ENCODE data around the gene MRPS26. TPM values are rescaled to one million over a fixed set of nuclear protein-coding genes. Genes with fewer than 3 reads are reported as not detected.

Gene MRPS26
- total and polyA plus RNA-seq, 10 of the 15 experiments (the other 5 are each of a cell fraction or from before 2014, with no cell fraction given), result 3.9 to 95.3 (median 46.5) TPM

- ChIA-PET POLR2A (no interaction called here), RAD21 (ENCODE audit: unreplicated experiment) (no interaction called here), CTCF (no interaction called here), SMC1A (ENCODE audit: uncharacterized antibody, unreplicated experiment) (interaction anchor here (0.6 kb wide), 1 partner anchor 790 kb away, joined by 3 read pairs; no protein-coding TSS in a partner anchor)
- H3K27ac ChIP-seq (ENCODE audit: control insufficient read depth, insufficient read depth), result no peak overlapping the region
- H2AFZ ChIP-seq (ENCODE audit: control insufficient read depth, low read depth, low read length), result no peak overlapping the region
- intact Hi-C loops (cut with micrococcal nuclease; ENCODE audit: unreplicated experiment), result loop anchor here (10.0 kb wide), 1 partner anchor 163 kb away; the partner anchor contains the start of genes DDRGK1 and ITPA
- ATAC-seq (no peak), DNase-seq (ENCODE audit: low read depth, low spot score) (no peak), FAIRE-seq (no peak)
- no peaks in the 10 kb centered on the region; the same call in 1 of the 2 replicates for H4K20me1 ChIP-seq (ENCODE audit: control insufficient read depth, insufficient read depth)
- peaks cover 8% of the 10 kb centered on the region for H3K79me2 ChIP-seq (ENCODE audit: control insufficient read depth, insufficient read depth, low read length)
- H3K4me1 ChIP-seq (ENCODE audit: control insufficient read depth, insufficient read depth, low read length), result no peaks in the 10 kb centered on the region; the same call in 1 of the 2 replicates
- 95% methylated on average over 10 of the region's 10 CpGs for WGBS (ENCODE audit: insufficient coverage, insufficient replicate concordance, low lambda C conversion rate, missing lambda C conversion rate)
- H3K9me3 ChIP-seq (replicated peaks; ENCODE audit: control insufficient read depth, insufficient read depth, low read length), result no peaks in the 10 kb centered on the region
- no peak overlapping the region for H3K4me3 ChIP-seq
- in situ Hi-C loops (cut with MboI), result no loop called here
- H3K36me3 ChIP-seq (ENCODE audit: control insufficient read depth in 2 of 2, insufficient read depth in 2 of 2, low read length in 1 of 2), result peaks cover 8 to 11% of the 10 kb centered on the region in 2 experiments; a peak in 3 of 4 replicates
- H3K4me2 ChIP-seq (ENCODE audit: control insufficient read depth, insufficient read depth), result no peak overlapping the region
- H3K9ac ChIP-seq (ENCODE audit: control insufficient read depth, insufficient read depth, low read length), result no peak overlapping the region
- BruUV-seq (replicated peaks), result no TSS peak
- no peak for TF ChIP-seq POLR2AphosphoS2 (IDR thresholded peaks at IDR 0.05; ENCODE audit: low read depth, low read length)
- 0 out of 2 replicates have a peak, but pooled peaks have one; percentile 10 for TF ChIP-seq POLR2A (IDR thresholded peaks at IDR 0.05; ENCODE audit: low read depth, low read length)
- no peaks in the 10 kb centered on the region for H3K27me3 ChIP-seq (replicated peaks in 1 of 2; ENCODE audit: control insufficient read depth in 2 of 2, insufficient read depth in 2 of 2, low read length in 1 of 2)
These were observed 3.9 kb upstream of the MRPS26 start for GRCh38 chr20:3041854-3042409.

- ATAC-seq, result no peak
- no peak for FAIRE-seq
- H3K4me2 ChIP-seq (ENCODE audit: control insufficient read depth, insufficient read depth), result no peak overlapping the region
- peaks cover 12% of the 10 kb centered on the region for H3K79me2 ChIP-seq (ENCODE audit: control insufficient read depth, insufficient read depth, low read length)
- no peaks in the 10 kb centered on the region; the same call in 1 of the 2 replicates for H4K20me1 ChIP-seq (ENCODE audit: control insufficient read depth, insufficient read depth)
- in situ Hi-C loops (cut with MboI) (no loop called here), intact Hi-C loops (cut with micrococcal nuclease; ENCODE audit: unreplicated experiment) (loop anchor here (10.0 kb wide), 1 partner anchor 162 kb away; the partner anchor contains the start of genes DDRGK1 and ITPA)
- no peak overlapping the region for H3K27ac ChIP-seq (ENCODE audit: control insufficient read depth, insufficient read depth)
- POLR2A ChIA-PET, result no interaction called here
- no peak overlapping the region for H3K4me3 ChIP-seq
- BruUV-seq (replicated peaks), result no TSS peak
- CTCF ChIA-PET, result no interaction called here
- no peak for DNase-seq (ENCODE audit: low read depth, low spot score)
- 90% methylated on average over 5 of the region's 5 CpGs for WGBS (ENCODE audit: insufficient coverage, insufficient replicate concordance, low lambda C conversion rate, missing lambda C conversion rate)
- SMC1A ChIA-PET (ENCODE audit: uncharacterized antibody, unreplicated experiment), result no interaction called here
- peaks cover 6 to 7% of the 10 kb centered on the region in 2 experiments; a peak in 3 of 4 replicates for H3K36me3 ChIP-seq (ENCODE audit: control insufficient read depth in 2 of 2, insufficient read depth in 2 of 2, low read length in 1 of 2)
- H2AFZ ChIP-seq (ENCODE audit: control insufficient read depth, low read depth, low read length), result no peak overlapping the region
- H3K27me3 ChIP-seq (replicated peaks in 1 of 2; ENCODE audit: control insufficient read depth in 2 of 2, insufficient read depth in 2 of 2, low read length in 1 of 2), result no peaks in the 10 kb centered on the region
- no peak overlapping the region for H3K9ac ChIP-seq (ENCODE audit: control insufficient read depth, insufficient read depth, low read length)
- no peaks in the 10 kb centered on the region; the same call in 1 of the 2 replicates for H3K4me1 ChIP-seq (ENCODE audit: control insufficient read depth, insufficient read depth, low read length)
- RAD21 ChIA-PET (ENCODE audit: unreplicated experiment), result no interaction called here
- no peaks in the 10 kb centered on the region for H3K9me3 ChIP-seq (replicated peaks; ENCODE audit: control insufficient read depth, insufficient read depth, low read length)
- TF ChIP-seq JUNB (IDR thresholded peaks at IDR 0.05), result no peak
- TF ChIP-seq SMAD1 (IDR thresholded peaks at IDR 0.05; ENCODE audit: low read depth, partially characterized antibody), result no peak
- TF ChIP-seq, protein P1, sequence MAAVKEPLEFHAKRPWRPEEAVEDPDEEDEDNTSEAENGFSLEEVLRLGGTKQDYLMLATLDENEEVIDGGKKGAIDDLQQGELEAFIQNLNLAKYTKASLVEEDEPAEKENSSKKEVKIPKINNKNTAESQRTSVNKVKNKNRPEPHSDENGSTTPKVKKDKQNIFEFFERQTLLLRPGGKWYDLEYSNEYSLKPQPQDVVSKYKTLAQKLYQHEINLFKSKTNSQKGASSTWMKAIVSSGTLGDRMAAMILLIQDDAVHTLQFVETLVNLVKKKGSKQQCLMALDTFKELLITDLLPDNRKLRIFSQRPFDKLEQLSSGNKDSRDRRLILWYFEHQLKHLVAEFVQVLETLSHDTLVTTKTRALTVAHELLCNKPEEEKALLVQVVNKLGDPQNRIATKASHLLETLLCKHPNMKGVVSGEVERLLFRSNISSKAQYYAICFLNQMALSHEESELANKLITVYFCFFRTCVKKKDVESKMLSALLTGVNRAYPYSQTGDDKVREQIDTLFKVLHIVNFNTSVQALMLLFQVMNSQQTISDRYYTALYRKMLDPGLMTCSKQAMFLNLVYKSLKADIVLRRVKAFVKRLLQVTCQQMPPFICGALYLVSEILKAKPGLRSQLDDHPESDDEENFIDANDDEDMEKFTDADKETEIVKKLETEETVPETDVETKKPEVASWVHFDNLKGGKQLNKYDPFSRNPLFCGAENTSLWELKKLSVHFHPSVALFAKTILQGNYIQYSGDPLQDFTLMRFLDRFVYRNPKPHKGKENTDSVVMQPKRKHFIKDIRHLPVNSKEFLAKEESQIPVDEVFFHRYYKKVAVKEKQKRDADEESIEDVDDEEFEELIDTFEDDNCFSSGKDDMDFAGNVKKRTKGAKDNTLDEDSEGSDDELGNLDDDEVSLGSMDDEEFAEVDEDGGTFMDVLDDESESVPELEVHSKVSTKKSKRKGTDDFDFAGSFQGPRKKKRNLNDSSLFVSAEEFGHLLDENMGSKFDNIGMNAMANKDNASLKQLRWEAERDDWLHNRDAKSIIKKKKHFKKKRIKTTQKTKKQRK (IDR thresholded peaks at IDR 0.05; ENCODE audit: low read depth, low read length), result no peak
- no peak for TF ChIP-seq FOXM1 (IDR thresholded peaks at IDR 0.05; ENCODE audit: low read depth, low read length)
- no peak for TF ChIP-seq NFYA (IDR thresholded peaks at IDR 0.05; ENCODE audit: borderline replicate concordance, low read depth, low read length)
- no peak for TF ChIP-seq NFXL1 (IDR thresholded peaks at IDR 0.05; ENCODE audit: borderline replicate concordance)
- TF ChIP-seq ETV6 (conservative IDR thresholded peaks at IDR 0.05 in 1 of 2, IDR thresholded peaks at IDR 0.05 in 1 of 2; ENCODE audit: borderline replicate concordance in 1 of 2, low read depth in 1 of 2), result no peak
- no peak for TF ChIP-seq RAD21 (IDR thresholded peaks at IDR 0.05; ENCODE audit: insufficient read depth, low read depth, low read length)
- TF ChIP-seq HDAC6 (IDR thresholded peaks at IDR 0.05; ENCODE audit: unreplicated experiment), result no peak
- no peak for TF ChIP-seq JUND (IDR thresholded peaks at IDR 0.05; ENCODE audit: low read depth, low read length)
- no peak for TF ChIP-seq ZNF384 (IDR thresholded peaks at IDR 0.05; ENCODE audit: borderline replicate concordance, low read depth, low read length)
- TF ChIP-seq NFIC (IDR thresholded peaks at IDR 0.05; ENCODE audit: low read depth, low read length), result no peak
- TF ChIP-seq PAX5 (IDR thresholded peaks at IDR 0.05; ENCODE audit: borderline replicate concordance, low read depth, low read length), result no peak
These were observed 3.2 kb upstream of the MRPS26 start for GRCh38 chr20:3042625-3043024.

Data from GM12878 (cell line).